HG03469 (cell line): ENCODE results near the gene STAMBP.

ENCODE experiments used
- ATAC-seq: cut with Tn5 transposase; IDR thresholded peaks from one replicate; pipeline ENCODE4 v1.9.1; 2021; ENCODE audit warnings: mild to moderate bottlenecking, moderate library complexity, moderate number of reproducible peaks; ENCODE audit not compliant: unreplicated experiment

STAMBP gene

GRCh38 chr2:73922681-73923080 lies 93.9 kb downstream of the STAMBP start:
- ATAC-seq, result no peak
